ENCODE measurements around the gene IQCK.

DNA sequence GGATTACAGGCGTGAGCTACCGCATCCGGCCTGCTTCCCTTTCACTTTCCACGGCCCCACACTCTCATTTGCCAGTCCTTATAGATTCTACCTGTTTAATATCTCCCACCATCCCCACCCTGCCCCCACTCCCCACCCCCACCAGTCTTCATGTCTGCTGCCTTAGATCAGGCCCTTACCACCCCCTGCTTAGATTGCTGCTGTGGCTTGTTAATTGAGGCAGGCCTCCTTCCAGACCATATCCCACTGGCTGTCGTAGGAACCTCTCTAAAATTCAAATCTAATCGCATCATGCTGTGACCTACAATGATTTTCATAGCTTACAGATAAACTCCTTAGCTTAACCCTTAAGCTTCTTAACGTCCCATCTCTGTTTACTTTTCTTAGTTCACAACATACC, 4.9 kb downstream of the IQCK start:
- TF ChIP-seq, protein P1, sequence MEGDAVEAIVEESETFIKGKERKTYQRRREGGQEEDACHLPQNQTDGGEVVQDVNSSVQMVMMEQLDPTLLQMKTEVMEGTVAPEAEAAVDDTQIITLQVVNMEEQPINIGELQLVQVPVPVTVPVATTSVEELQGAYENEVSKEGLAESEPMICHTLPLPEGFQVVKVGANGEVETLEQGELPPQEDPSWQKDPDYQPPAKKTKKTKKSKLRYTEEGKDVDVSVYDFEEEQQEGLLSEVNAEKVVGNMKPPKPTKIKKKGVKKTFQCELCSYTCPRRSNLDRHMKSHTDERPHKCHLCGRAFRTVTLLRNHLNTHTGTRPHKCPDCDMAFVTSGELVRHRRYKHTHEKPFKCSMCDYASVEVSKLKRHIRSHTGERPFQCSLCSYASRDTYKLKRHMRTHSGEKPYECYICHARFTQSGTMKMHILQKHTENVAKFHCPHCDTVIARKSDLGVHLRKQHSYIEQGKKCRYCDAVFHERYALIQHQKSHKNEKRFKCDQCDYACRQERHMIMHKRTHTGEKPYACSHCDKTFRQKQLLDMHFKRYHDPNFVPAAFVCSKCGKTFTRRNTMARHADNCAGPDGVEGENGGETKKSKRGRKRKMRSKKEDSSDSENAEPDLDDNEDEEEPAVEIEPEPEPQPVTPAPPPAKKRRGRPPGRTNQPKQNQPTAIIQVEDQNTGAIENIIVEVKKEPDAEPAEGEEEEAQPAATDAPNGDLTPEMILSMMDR (IDR thresholded peaks at IDR 0.05), result no peak
- TF ChIP-seq POLR2AphosphoS5 (IDR thresholded peaks at IDR 0.05), result no peak

Data from breast epithelium (tissue), 3 donors.